K562 (cell line): Measurements from ENCODE around the gene RET.

ENCODE experiments used
- CHCHD3 ChIP-seq: fragments of 250-450 bp; sonication (Bioruptor Pico); IDR thresholded peaks from 2 replicates; pipeline ENCODE4 v2.1.2; 2022; ENCODE audit warnings: mild to moderate bottlenecking
- ESRRA ChIP-seq: fragments of 450-650 bp; IDR thresholded peaks from 2 replicates; pipeline ENCODE4 v1.6.1; 2014; ENCODE audit warnings: low read depth, mild to moderate bottlenecking, moderate library complexity, borderline replicate concordance
- EWSR1 ChIP-seq: fragments of 450-650 bp; IDR thresholded peaks from 2 replicates; pipeline ENCODE4 v1.6.1; 2018; ENCODE audit warnings: borderline replicate concordance, mild to moderate bottlenecking, low read depth, moderate library complexity; ENCODE audit not compliant: partially characterized antibody
- EZH2 ChIP-seq: IDR thresholded peaks from 2 replicates; pipeline ENCODE4 v1.6.1; 2012; ENCODE audit warnings: low read depth, mild to moderate bottlenecking, inconsistent platforms, low read length, borderline replicate concordance
- HDAC6 ChIP-seq: IDR thresholded peaks from 2 replicates; pipeline ENCODE4 v1.6.1; 2012; ENCODE audit warnings: low read depth, mild to moderate bottlenecking, control low read depth, inconsistent platforms, low read length, moderate library complexity
- HSF4 ChIP-seq: fragments of 250-450 bp; sonication (Bioruptor Pico); IDR thresholded peaks from 2 replicates; pipeline ENCODE4 v2.1.2; 2022; ENCODE audit warnings: mild to moderate bottlenecking, moderate library complexity, borderline replicate concordance
- JUN ChIP-seq, 2 experiments: sonication (generic) in 1 of 2; formaldehyde crosslinking in 1 of 2; IDR thresholded peaks; 2 replicates each; pipeline versions ENCODE4 v1.6.1 to v1.8.0; 2012 to 2022; ENCODE audit warnings: borderline replicate concordance in 2 of 2, mild to moderate bottlenecking in 2 of 2, improper control_type of control experiment in 1 of 2, low read depth in 1 of 2, low read length in 1 of 2, missing genetic modification reagents in 1 of 2
- NFYB ChIP-seq: IDR thresholded peaks from 2 replicates; pipeline ENCODE4 v1.6.1; 2011; ENCODE audit warnings: mild to moderate bottlenecking, moderate library complexity; ENCODE audit not compliant: insufficient read length; ENCODE audit errors: extremely low read depth
- PHF21A ChIP-seq: fragments of 450-650 bp; IDR thresholded peaks from 2 replicates; pipeline ENCODE4 v1.6.1; 2017; ENCODE audit warnings: low read depth, borderline replicate concordance
- POU5F1 ChIP-seq: fragments of 150-350 bp; IDR thresholded peaks from 2 replicates; pipeline ENCODE4 v1.6.1; 2014; ENCODE audit warnings: borderline replicate concordance, low read length, low read depth, mild to moderate bottlenecking; ENCODE audit not compliant: partially characterized antibody
- RAD21 ChIP-seq, 2 experiments: fragments of 250-450 bp in 1 of 2; fragments of 450-650 bp in 1 of 2; sonication (Bioruptor Pico) in 1 of 2; formaldehyde crosslinking in 1 of 2; IDR thresholded peaks in 1 of 2; conservative IDR thresholded peaks in 1 of 2; 2 replicates each; pipeline versions ENCODE4 v1.4.0 to v1.8.0; 2020 to 2022; ENCODE audit warnings: mild to moderate bottlenecking in 2 of 2, moderate library complexity in 1 of 2
- RAD51 ChIP-seq: fragments of 450-650 bp; IDR thresholded peaks from 2 replicates; pipeline ENCODE4 v1.7.1; 2016; ENCODE audit warnings: low read depth, mild to moderate bottlenecking, borderline replicate concordance
- TAF15 ChIP-seq: fragments of 200-400 bp; formaldehyde crosslinking; IDR thresholded peaks from 2 replicates; pipeline ENCODE4 v1.6.1; 2017; ENCODE audit warnings: mild to moderate bottlenecking, low read depth, low read length, moderate library complexity
- TF ChIP-seq, protein P1 (sequence below), 3 experiments: IDR thresholded peaks in 2 of 3; conservative IDR thresholded peaks in 1 of 3; 2 replicates each; pipeline ENCODE4 v1.5.1; 2011 to 2012; ENCODE audit warnings: low read length in 3 of 3, mild to moderate bottlenecking in 3 of 3, control low read depth in 2 of 3, improper control_type of control experiment in 1 of 3, inconsistent platforms in 1 of 3, low read depth in 1 of 3, mixed read lengths in 1 of 3, moderate library complexity in 1 of 3; ENCODE audit not compliant: insufficient read depth in 2 of 3

DNA sequence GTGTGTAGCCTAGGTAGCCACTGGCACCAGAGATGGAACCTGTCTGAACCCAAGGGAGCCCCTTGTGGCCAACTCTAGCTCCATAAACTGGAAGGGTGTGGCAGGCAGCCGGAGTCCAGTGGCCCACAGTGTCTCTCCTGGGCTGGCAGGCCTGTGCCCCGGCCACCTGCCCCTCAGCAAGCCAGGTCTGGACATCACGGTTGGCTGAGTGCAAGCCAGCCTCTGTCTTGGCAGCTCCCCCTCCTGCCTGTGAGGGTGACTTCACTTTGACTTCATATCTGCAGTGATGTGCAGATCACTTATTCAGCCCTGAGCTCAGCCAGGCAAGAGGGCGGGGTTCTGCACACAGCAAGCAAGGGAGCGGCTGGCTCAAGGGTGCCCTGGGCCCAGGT is 1.3 kb upstream of the RET start:
- TF ChIP-seq, protein P1, sequence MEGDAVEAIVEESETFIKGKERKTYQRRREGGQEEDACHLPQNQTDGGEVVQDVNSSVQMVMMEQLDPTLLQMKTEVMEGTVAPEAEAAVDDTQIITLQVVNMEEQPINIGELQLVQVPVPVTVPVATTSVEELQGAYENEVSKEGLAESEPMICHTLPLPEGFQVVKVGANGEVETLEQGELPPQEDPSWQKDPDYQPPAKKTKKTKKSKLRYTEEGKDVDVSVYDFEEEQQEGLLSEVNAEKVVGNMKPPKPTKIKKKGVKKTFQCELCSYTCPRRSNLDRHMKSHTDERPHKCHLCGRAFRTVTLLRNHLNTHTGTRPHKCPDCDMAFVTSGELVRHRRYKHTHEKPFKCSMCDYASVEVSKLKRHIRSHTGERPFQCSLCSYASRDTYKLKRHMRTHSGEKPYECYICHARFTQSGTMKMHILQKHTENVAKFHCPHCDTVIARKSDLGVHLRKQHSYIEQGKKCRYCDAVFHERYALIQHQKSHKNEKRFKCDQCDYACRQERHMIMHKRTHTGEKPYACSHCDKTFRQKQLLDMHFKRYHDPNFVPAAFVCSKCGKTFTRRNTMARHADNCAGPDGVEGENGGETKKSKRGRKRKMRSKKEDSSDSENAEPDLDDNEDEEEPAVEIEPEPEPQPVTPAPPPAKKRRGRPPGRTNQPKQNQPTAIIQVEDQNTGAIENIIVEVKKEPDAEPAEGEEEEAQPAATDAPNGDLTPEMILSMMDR (IDR thresholded peaks at IDR 0.05 in 2 of 3, conservative IDR thresholded peaks at IDR 0.05 in 1 of 3; ENCODE audit: insufficient read depth in 2 of 3, low read depth in 1 of 3, low read length in 3 of 3), result peak; percentile 15 to 33 (median 29); a peak in 2 of 6 replicates
- TF ChIP-seq RAD21 (CRISPR knock-in tag; conservative IDR thresholded peaks at IDR 0.05 in 1 of 2, IDR thresholded peaks at IDR 0.05 in 1 of 2) (no peak), HSF4 (CRISPR knock-in tag) (no peak), ESRRA (no peak), EWSR1 (no peak), PHF21A (no peak), POU5F1 (no peak), RAD51 (no peak), JUN (IDR thresholded peaks at IDR 0.05; ENCODE audit: borderline replicate concordance, low read depth, low read length) (no peak), JUN (CRISPR knock-in tag; IDR thresholded peaks at IDR 0.05; ENCODE audit: borderline replicate concordance) (no peak), TAF15 (no peak), HDAC6 (no peak), CHCHD3 (CRISPR knock-in tag) (no peak), EZH2 (no peak), NFYB (no peak)
